Measurements from ENCODE around the gene GCN1.

Gene GCN1

DNA sequence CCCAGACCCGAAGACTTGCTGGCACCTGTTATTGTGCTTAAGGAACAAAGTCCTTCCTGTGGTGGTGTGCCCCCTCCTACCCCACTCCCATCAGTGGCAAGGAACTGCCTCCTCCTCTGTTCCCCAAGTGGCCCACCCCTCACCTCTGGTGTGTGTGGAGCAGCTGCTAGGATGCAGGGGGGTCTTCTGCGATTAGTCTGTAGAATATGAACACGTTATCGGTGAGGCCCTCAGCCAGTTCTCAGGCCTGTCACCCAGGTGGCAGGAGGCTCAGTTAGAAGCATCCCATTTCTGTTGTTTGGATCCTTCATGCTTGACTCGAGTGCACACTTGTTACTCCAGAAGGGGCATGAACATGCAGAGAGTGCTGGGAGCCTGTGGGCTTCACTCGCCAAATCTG is 117.3 kb downstream of the GCN1 start:
- DNase-seq (ENCODE audit: low read depth in 2 of 3, low spot score in 1 of 3): no peak
